GM18867 (cell line): ENCODE results near the gene TIAL1.
A peak's percentile ranks its signal among the peaks of the same experiment; 100 is the strongest.
"Not testable (repeated sequence)": the region's sequence is repeated elsewhere in the genome, so short reads cannot be mapped to it uniquely, and the experiment has no call there.

ENCODE experiments used
- ATAC-seq: cut with Tn5 transposase; IDR thresholded peaks from one replicate; pipeline ENCODE4 v1.9.1; 2021; ENCODE audit warnings: mild to moderate bottlenecking, moderate library complexity; ENCODE audit not compliant: unreplicated experiment

Gene TIAL1, protein sequence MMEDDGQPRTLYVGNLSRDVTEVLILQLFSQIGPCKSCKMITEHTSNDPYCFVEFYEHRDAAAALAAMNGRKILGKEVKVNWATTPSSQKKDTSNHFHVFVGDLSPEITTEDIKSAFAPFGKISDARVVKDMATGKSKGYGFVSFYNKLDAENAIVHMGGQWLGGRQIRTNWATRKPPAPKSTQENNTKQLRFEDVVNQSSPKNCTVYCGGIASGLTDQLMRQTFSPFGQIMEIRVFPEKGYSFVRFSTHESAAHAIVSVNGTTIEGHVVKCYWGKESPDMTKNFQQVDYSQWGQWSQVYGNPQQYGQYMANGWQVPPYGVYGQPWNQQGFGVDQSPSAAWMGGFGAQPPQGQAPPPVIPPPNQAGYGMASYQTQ

DNA sequence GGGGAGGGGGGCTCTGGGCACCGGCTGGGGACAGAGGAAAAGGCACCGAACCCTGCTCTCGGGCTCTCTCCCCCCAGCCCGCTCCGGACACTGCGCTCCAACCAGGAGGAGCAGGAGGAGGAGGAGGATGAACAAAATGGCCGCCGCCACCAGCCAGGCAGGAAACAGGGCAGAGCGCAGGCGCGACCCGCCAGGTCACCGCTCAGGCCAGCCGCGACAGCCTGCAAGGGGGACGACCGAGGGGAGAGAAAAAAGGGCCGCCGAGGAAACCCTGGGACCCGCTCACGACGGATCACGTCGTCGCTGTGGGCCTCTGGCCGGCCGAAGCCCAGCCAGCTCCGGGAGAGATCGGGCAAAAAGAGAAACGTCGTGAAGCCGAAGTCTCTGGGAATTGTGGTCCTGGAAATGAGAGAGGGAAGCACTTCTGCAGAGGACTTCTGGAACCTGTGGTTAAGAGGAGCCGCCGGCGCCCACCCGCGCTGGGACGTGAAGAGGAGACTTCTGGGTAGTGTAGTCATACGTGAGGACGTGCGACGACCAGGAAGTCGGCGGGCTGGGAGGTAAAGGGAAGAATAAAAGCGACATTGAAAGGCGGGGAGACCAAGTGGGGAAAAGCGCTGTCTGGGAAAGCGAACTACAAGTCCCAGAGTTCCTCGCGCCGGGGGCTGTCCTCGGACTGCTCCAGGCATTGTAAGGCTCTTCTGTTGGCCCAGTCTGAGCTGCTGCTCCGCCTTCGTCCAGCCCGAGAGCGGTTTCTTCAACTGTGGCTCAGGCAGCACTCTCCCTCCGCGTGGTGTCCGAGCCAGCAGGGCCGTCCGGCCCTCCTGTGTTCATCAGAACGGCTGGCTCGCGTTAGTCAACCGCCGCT is at the start of gene TIAL1:
Gene TIAL1, minus strand, starts transcription at position 428 of the 868 bp plus-strand sequence. CDS start 499 bp downstream, outside the sequence.
- peak; percentile 81 for ATAC-seq

DNA sequence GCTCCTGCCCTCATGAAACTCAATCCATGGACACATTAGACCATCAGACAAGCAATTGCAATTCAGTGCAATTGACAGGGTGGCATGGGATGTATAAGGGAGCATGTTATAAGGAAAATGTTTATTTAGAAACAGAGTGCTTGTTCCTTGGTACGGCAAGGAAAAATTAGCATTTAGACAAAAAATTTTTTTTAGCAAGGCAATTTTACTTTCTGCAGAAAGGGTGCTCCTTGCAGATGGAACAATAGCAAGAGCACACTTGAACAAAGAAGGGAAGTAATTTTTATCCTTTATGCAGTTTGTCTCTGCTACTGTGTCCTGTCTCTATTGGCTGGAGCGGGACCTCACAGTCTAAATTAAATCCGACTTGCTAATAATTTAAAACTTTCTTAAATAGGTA is 48.2 kb upstream of the TIAL1 start:
- ATAC-seq = no peak

DNA sequence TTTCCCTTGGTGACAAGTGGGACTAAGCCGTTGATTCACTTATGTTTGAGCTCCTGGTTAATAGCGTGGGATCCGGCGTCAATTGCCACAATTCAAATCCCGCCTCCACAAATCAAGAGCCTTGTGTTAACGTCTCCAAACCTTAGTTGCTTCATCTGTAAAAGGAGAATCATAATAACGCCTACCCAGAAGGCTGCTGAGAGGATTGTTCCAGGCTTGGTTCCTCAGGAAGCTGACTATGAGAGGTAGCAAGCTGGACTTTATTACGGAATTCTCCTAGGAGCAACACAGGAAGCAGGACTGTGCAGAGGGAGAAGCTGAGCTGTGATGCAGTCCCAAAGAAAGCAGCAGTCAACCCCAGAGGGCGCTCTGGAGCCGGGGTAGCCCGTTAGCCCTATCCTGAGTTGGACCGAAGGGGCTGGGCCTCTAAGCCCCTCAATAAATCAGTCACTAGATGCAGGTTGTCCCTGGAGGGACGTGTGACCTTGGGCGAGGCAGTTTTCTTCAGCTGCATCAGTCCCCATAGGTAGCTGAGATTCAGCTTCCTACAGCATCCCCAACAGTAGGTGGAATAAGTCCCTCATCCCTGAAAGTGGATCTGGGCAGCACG is 47.5 kb upstream of the TIAL1 start:
- no peak for ATAC-seq

DNA sequence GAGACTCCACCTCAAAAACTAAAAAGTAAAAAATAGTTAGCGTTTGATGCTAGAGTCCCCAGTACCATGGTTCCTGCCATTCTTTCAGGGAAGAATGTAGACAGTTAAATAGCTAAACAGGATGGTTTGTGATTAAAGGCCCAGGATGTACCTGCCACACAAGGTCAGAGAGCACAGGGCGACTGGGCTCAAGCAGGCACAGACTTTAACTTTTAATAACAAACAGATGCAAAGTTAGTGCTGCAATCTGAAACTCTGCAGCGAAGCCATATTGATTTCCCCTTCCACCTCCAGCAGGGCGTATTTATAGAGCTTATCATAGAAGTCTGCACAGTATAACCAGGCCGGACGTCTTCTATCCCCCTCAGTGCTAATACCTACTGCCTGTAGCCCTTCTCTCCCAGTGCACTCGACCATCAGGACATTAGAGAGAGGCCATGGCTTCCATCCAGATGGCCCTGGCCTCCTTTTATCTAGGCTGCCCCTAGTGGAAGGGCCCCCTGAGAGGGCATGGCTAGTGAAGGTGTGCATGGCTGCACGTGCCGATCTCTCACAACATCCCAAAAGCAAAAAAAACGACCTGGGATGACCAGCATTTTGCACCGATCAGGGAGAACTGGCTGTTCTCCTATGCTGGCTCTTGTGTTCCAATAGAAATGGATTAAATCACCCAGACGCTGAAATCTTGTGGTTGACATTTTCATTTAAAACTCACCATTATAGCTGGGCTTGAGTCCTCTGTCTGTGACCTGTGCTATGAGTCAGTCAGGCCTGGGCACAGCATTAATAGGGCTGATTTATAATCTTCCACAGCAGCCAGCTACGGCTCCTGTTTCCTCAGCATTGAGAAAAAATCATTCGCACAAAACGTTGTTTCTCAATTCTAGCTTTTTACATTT is 46.8 kb upstream of the TIAL1 start:
- ATAC-seq = no peak

DNA sequence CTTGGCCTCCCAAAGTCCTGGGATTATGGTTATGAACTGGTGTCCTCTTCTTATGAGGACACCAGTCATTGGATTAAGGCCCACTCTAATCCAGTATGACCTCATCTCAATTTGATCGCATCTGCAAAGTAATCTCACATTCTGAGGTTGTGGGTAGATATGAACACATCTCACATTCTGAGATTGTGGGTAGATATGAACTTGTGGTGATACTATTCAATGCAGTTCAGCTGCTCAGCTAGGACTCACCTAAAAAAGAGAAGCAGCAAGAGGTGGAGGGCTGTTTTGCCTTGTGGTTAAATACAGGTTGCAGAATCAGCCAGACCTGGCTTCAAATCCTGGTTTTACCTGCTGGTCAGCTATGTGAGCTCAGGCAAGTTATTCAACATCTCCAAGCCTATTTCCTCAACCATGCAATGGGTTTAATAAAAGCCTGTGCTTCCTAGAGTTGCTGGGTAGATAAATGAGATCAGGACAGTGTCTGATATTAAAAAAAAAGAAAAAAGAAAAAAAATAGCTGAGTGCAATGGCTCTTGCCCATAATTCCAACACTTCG is 45.9 kb upstream of the TIAL1 start:
- ATAC-seq = no peak

DNA sequence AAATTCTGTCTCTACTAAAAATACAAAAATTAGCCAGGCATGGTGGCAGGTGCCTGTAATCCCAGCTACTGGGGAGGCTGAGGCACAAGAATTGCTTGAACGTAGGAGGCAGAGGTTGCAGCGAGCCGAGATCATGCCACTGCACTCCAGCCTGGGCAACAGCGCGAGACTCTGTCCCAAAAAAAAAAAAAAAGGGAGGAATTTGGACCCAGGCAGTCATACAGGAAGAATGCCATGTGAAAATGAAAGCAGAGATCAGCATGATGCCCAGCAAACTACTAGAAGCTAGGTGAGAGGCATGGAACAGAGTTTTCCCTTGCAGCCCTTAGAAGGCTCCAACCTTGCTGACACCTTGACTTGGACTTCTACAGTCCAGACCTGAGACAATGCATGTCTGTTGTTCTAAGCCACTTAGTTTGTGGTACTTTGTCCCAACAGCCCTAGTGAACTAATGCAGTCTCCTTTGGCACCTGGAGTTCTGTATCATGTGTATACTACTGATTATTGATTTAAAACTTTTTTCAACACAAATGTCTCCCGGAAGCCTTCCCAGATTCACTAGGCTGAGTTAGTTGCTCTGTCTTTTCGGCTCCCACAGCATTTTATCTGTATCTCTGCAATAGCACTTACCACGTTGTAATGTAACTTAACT is 44.2 kb upstream of the TIAL1 start:
- ATAC-seq = no peak

DNA sequence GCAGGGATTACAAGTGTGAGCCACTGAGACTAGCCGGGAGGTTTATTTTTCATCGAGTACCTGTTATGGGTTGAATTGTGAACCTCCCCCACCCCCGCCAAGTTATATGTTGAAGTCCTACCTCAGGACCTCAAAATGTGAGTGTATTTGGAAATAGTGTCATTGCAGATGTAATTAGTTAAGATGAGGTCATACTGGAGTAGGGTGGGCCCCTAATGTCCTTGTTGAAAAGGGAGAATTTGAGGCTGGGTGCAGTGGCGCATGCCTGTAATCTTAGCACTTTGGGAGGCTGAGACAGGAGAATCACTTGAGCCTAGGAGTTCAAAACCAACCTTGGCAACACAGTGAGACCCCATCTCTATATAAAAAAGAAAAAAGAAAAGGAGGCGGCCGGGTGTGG is 43.6 kb upstream of the TIAL1 start:
- no peak for ATAC-seq

DNA sequence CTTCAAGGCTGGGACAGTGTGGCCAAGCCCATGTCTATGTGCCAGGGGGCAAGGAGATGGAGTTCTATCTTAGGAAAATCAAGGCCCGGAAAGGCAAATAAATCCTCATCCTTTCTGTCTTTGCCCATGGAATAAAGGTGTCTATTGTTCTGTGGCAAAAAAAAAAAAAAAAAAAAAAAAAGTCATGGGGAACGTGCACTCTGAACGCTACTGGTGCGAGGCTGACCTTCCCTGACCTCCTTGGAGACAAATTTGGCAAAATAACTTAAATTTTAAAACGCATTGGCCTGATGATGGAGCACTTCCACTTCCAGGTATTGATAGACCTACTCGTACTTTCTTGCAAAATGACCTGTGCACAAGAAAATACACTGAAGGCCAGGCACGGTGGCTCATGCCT is 42.2 kb upstream of the TIAL1 start:
- no peak for ATAC-seq

DNA sequence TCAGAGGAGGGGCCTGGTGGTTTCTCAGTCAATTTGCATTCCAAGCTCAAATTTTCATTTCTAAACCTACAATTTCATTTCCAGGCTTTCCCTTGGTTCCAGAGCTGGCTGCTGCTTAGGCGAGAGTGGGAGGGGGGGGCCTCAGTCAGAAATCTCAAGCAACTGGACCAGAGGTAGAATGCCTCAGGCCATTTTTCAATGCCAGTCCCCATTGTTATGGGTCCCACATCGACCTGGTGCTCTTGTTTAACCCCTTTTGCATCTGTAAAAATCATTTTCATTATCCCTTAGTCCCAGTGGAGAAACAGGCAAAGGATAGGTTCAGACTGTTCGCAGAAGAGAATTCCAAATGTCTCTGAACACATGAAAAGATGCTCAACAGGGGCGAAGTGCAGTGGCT is 40.9 kb upstream of the TIAL1 start:
- ATAC-seq = no peak

DNA sequence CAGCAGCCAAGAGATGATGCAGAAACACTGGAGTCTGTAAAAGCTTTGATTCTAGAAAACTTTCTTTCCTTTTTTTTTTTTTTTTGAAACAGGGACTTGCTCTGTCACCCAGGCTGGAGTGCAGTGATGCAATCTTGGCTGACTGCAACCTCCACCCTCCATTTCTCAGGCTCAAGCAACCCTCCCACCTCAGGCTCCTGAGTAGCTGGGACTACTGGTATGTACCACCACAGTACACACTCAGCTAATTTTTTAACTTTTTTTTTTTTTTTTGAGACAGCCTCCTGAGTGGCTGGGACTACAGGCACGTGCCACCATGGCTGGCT is 37.4 kb upstream of the TIAL1 start:
- ATAC-seq = no peak

DNA sequence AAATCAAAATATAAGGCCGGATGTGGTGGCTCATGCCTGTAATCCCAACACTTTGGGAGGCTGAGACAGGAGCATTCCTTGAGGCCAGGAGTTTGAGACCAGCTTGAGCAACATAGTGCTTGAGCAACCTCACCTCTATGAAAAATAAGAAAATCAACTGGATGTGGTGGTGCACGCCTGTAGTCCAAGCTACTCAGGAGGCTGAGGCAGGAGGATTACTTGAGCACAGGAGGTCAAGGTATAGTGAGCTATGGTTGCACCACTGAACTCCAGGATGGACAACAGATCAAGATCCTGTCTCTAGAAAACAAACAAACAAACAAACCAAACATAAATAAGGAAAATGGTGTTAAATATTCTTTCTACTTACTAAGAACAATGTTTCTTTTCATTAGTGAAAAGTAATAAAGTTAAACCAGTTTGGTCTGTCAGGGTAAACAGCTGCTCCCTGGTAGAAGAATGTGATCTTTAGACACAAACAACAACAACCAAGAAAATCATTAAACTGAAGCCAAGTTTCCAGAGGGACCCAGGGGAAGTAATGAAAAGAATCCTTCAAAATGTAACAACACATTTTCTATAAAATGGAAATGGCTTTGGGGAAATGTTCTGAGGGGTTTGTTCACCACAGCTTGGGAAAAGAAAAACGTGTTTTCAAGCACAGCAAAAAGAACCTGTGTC is 36.9 kb upstream of the TIAL1 start:
- no peak for ATAC-seq

DNA sequence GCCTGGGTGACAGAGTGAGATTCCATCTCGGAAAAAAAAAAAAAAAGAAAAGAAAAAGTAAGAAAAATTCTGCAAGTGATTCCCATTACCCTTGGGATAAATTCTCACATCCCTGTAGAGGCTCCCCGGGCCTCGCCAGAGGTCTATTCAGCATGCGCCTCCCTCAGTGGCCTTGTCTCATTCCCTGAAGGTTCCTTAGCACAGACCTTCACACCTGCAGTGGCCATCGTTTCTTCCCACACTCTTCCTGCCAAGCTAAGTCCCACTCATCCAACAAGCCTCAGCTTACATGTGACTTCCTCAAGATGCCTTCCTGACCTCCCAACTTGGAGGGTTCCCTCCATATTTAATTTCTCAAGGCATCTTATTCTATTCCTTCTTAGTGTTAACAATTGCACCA is 33.5 kb upstream of the TIAL1 start:
- no peak for ATAC-seq

DNA sequence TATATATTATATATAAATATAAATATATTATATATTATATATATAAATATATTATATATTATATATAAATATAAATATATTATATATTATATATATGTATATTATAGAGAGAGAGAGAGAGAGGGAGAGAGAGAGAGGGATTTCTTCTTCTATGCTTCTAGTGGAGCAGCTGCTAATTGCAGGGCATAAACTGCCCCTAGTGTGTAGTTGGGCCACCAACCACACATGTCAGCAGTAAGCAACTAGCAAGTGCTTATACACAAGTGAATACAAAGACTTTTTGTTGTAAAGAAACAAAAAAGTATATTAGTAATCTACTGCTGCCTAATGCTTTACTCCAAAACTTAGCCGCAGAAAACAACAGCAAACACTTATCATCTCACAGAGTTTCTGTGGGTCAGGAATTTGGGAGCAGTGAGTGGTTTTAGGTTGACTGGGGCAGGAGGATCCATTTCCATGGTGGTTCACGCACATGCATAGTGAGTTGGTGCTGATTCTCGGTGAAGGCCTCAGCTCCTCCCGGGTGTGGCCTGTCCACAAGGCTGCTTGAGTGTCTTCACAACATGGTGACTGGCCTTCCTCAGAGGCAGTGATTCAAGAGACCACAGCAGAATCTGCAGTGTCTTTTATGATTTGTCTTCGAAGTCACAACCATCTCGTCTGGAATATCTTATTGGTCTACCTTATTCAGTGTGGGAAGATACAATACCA is 29.0 kb upstream of the TIAL1 start:
- ATAC-seq = no peak

DNA sequence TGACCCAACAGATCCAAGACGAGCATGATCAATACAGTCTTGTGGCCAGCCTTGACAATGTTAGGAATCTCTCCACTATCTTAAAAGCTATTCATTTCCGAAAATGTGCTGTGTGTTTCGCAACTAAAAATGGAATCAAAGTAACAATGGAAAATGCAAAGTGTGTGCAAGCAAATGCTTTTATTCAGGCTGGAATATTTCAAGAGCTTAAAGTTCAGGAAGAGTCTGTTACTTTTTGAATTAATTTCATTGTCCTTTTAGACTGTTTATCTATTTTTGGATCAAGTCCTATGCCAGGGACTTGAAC is 24.3 kb upstream of the TIAL1 start:
- ATAC-seq = no peak

DNA sequence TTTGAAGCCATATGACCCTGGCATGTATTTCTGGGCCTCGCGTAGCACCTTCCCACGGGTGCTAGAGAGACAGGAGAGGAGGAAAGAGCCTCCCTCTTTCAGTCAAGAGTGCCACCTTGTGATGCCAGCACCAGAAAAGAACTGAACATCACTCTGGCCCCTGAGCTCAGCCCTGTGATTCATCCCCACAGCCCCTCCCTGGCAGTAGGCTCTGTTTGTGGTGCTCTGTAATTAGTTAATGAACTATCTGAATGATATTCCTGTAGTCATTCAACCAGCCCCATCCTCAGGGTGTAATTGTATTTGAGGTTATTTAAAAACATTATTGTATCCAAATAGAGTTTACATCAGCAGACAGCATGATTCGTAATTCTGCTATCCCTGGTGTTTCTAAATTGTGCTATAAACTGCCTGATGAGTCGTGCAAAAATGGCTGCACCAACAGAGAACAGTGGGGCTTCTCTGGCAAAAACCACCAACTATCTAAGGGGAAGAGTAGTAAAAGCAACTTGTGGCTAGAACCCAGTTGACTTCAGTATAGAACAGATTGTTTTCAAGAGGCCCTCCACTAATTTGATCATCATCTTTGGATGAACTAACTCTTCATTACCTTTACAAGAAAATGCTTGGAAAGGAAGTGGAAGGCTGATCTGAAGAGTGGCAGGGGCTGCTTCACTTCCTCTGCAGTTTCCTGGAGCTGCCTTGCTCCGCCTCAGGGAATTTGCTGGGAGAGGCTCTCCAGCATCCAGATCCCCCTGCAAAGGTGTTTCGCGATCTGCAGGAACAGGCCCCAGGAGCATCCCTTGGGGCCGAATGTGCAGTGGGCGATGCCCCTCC is 23.7 kb upstream of the TIAL1 start:
- ATAC-seq = no peak

DNA sequence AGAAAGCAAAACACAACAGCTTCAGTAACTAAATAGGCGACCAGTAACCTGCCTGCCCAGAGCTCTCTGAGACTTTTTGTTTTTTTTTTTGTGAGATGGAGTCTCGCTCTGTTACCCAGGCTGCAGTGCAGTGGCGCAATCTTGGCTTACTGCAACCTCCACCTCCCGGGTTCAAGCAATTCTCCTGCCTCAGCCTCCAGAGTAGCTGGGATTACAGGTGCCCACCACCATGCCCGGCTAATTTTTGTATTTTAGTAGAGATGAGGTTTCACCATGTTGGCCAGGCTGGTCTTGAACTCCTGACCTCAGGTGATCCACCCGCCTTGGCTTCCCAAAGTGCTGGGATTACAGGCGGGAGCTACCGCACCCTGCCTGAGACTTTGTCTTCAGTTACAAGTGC is 23.0 kb upstream of the TIAL1 start:
- not testable (repeated sequence) for ATAC-seq

DNA sequence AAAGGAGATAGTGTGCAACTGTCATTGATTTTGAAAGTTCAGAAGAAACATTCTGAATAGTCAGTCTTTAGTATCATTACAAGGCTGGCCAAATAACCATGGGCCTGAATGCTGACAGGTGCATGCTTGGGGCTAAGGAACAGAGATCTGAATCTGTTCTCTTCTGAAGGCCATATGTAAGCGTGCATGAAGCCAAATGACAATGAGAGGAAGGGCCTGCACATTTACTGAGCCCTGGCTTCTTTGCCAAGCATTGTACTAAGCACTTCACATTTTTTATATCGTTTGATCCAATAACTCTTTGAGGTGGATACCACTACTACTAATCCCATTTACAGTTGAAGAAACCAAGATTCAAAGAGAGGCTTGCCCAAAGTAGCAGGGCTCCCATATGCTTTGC is 22.5 kb upstream of the TIAL1 start:
- ATAC-seq = no peak

DNA sequence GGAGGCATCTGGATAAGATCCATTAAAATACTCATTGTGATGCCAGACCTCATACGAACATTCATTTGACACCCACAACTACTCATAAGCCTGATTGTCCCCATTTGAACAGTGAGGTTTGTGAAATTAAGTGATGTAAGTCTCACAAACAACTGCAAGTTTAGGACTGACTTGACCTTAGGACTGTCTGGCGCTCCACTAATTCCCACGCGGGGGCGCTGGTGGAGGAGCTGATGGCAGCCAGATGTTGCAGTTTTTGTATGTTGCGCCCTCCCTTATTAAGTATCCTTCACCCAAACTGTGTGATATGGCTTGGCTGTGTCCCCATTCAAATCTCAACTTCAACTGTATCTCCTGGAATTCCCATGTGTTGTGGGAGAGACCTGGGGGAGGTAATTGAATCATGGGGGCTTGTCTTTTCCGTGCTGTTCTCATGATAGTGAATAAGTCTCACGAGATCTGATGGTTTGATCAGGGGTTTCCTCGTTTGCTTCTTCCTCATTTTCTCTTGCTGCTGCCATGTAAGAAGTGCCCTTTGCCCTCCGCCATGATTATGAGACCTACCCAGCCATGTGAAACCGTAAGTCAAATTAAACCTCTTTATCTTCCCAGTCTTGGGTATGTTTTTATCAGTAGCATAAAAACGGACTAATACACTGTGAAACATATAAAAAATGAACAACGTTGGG is 20.3 kb upstream of the TIAL1 start:
- no peak for ATAC-seq
